H1 (cell line): Measurements from ENCODE around the gene WDFY4. TPM values are rescaled to one million over a fixed set of nuclear protein-coding genes. Genes with fewer than 3 reads are reported as not detected.

Experiments
- CTCF ChIA-PET: fragments of 300-600 bp; sonication (Branson Sonifier 250); formaldehyde crosslinking; loops from one replicate; lab custom pipeline; 2021; ENCODE audit not compliant: partially characterized antibody; lab: Charles Lee
- POLR2A ChIA-PET: fragments of 300-600 bp; sonication (Branson Sonifier 250); formaldehyde crosslinking; loops from one replicate; lab custom pipeline; 2021; ENCODE audit warnings: inconsistent platforms; ENCODE audit not compliant: partially characterized antibody; lab: Charles Lee
- DNase-seq, 2 experiments: peaks; one replicate each; pipeline versions ENCODE4 v3.0.0 to v3.0.0-alpha.2; 2010 to 2022; ENCODE audit warnings: low spot score in 2 of 2, low read depth in 1 of 2, mixed read lengths in 1 of 2
- FAIRE-seq: peaks from 2 replicates; lab custom pipeline; 2011; peaks lifted over from hg19 to GRCh38; lab: Jason Lieb, UNC
- H2AFZ ChIP-seq: 2 replicates; pipeline ENCODE4 v1.8.1; 2012; ENCODE audit warnings: low read length, inconsistent platforms
- H2AK5ac ChIP-seq: 2 replicates; pipeline ENCODE4 v1.6.1; 2013; ENCODE audit warnings: low read depth, low read length
- H2BK120ac ChIP-seq: replicated peaks from 2 replicates; pipeline ENCODE3; 2013; ENCODE audit warnings: low read depth, low read length, inconsistent platforms
- H2BK12ac ChIP-seq: 2 replicates; pipeline ENCODE4 v1.6.1; 2013; ENCODE audit warnings: low read depth, low read length
- H2BK15ac ChIP-seq: 2 replicates; pipeline ENCODE4 v1.6.1; 2013; ENCODE audit warnings: low read length
- H2BK20ac ChIP-seq: 2 replicates; pipeline ENCODE4 v1.6.1; 2013; ENCODE audit warnings: low read length
- H2BK5ac ChIP-seq: 2 replicates; pipeline ENCODE4 v1.6.1; 2013; ENCODE audit warnings: low read depth, low read length
- H3K14ac ChIP-seq: 2 replicates; pipeline ENCODE4 v1.6.1; 2013; ENCODE audit warnings: inconsistent platforms; ENCODE audit not compliant: insufficient read length
- H3K18ac ChIP-seq: 2 replicates; pipeline ENCODE4 v1.6.1; 2013; ENCODE audit warnings: low read length; ENCODE audit errors: extremely low read depth
- H3K23ac ChIP-seq: 2 replicates; pipeline ENCODE4 v1.6.1; 2013; ENCODE audit warnings: inconsistent platforms; ENCODE audit not compliant: insufficient read length
- H3K23me2 ChIP-seq: 2 replicates; pipeline ENCODE4 v1.6.1; 2013; ENCODE audit warnings: low read depth, low read length
- H3K27ac ChIP-seq: 2 replicates; pipeline ENCODE4 v1.6.1; 2011; ENCODE audit warnings: low read depth, low read length, inconsistent platforms
- H3K27me3 ChIP-seq, 4 experiments: replicated peaks in 1 of 4; 1 replicate in 1 of 4; 2 replicates in 3 of 4; pipeline versions ENCODE4 v1.6.1 to v1.8.1; 2011 to 2013; ENCODE audit warnings: low read length in 3 of 4, mild to moderate bottlenecking in 3 of 4, inconsistent platforms in 2 of 4, mixed read lengths in 2 of 4, moderate library complexity in 1 of 4; ENCODE audit not compliant: control insufficient read depth in 3 of 4, insufficient read depth in 3 of 4; ENCODE audit errors: extremely low read depth in 1 of 4
- H3K36me3 ChIP-seq, 4 experiments: 2 replicates each; pipeline versions ENCODE4 v1.6.1 to v1.8.1; 2011 to 2013; ENCODE audit warnings: mild to moderate bottlenecking in 4 of 4, low read length in 3 of 4, moderate library complexity in 2 of 4, control low read depth in 1 of 4, inconsistent platforms in 1 of 4; ENCODE audit not compliant: insufficient read depth in 4 of 4, control insufficient read depth in 2 of 4
- H3K4ac ChIP-seq: replicated peaks from 2 replicates; pipeline ENCODE3; 2013; ENCODE audit warnings: low read length, low read depth, mixed read lengths, inconsistent platforms; ENCODE audit not compliant: insufficient read length
- H3K4me1 ChIP-seq, 4 experiments: replicated peaks in 1 of 4; 1 replicate in 1 of 4; 2 replicates in 3 of 4; pipeline versions ENCODE4 v1.6.1 to v1.8.1; 2011 to 2013; ENCODE audit warnings: low read length in 3 of 4, inconsistent platforms in 2 of 4, mixed read lengths in 1 of 4; ENCODE audit not compliant: insufficient read depth in 4 of 4, control insufficient read depth in 3 of 4
- H3K4me2 ChIP-seq, 2 experiments: 2 replicates each; pipeline versions ENCODE4 v1.6.1 to v1.8.1; 2011 to 2013; ENCODE audit warnings: low read depth in 2 of 2, low read length in 2 of 2, control low read depth in 1 of 2, inconsistent platforms in 1 of 2, mild to moderate bottlenecking in 1 of 2; ENCODE audit not compliant: insufficient read depth in 1 of 2
- H3K4me3 ChIP-seq, 4 experiments: fragments of 200-600, 300-600 bp in 1 of 4; sonication (generic), shearing (Covaris generic), sonication (Bioruptor Twin) in 1 of 4; 2 replicates each; pipeline versions ENCODE4 v1.5.1 to v1.8.1; 2011 to 2016; ENCODE audit warnings: low read length in 4 of 4, low read depth in 3 of 4, control low read depth in 2 of 4, inconsistent platforms in 2 of 4, mild to moderate bottlenecking in 2 of 4, mixed read lengths in 1 of 4, moderate library complexity in 1 of 4; ENCODE audit not compliant: insufficient read depth in 2 of 4; ENCODE audit errors: extremely low read depth in 1 of 4
- H3K56ac ChIP-seq: replicated peaks from 2 replicates; pipeline ENCODE3; 2013; ENCODE audit warnings: low read depth, mild to moderate bottlenecking, mixed read lengths, low read length, inconsistent platforms; ENCODE audit not compliant: insufficient read length
- H3K79me1 ChIP-seq: 2 replicates; pipeline ENCODE4 v1.6.1; 2013; ENCODE audit warnings: low read depth, low read length, control low read depth
- H3K79me2 ChIP-seq, 2 experiments: 2 replicates each; pipeline versions ENCODE4 v1.6.1 to v1.8.1; 2012 to 2013; ENCODE audit warnings: low read length in 2 of 2, mild to moderate bottlenecking in 2 of 2, inconsistent platforms in 1 of 2; ENCODE audit not compliant: insufficient read depth in 2 of 2, control insufficient read depth in 1 of 2
- H3K9ac ChIP-seq, 4 experiments: replicated peaks in 1 of 4; 1 replicate in 1 of 4; 2 replicates in 3 of 4; pipeline versions ENCODE4 v1.6.1 to v1.8.1; 2011 to 2013; ENCODE audit warnings: low read depth in 3 of 4, low read length in 3 of 4, control low read depth in 2 of 4, mild to moderate bottlenecking in 2 of 4, moderate library complexity in 2 of 4, inconsistent platforms in 1 of 4; ENCODE audit errors: extremely low read depth in 1 of 4
- H3K9me3 ChIP-seq, 2 experiments: 2 replicates each; pipeline versions ENCODE4 v1.6.1 to v1.8.1; 2012 to 2013; ENCODE audit warnings: mild to moderate bottlenecking in 2 of 2, moderate library complexity in 2 of 2, control low read depth in 1 of 2, inconsistent platforms in 1 of 2, low read depth in 1 of 2, low read length in 1 of 2, mixed read lengths in 1 of 2; ENCODE audit not compliant: insufficient read depth in 2 of 2
- H4K20me1 ChIP-seq, 2 experiments: replicated peaks in 1 of 2; 2 replicates each; pipeline versions ENCODE3 to v1.8.1; 2011 to 2013; ENCODE audit warnings: inconsistent platforms in 2 of 2, low read length in 2 of 2, mild to moderate bottlenecking in 1 of 2; ENCODE audit not compliant: insufficient read depth in 2 of 2, control insufficient read depth in 1 of 2
- H4K5ac ChIP-seq: 2 replicates; pipeline ENCODE4 v1.6.1; 2013; ENCODE audit warnings: low read length, low read depth, mixed read lengths, inconsistent platforms; ENCODE audit not compliant: insufficient read length
- H4K8ac ChIP-seq: 2 replicates; pipeline ENCODE4 v1.8.0; 2013; ENCODE audit warnings: mild to moderate bottlenecking, moderate library complexity, low read length, inconsistent platforms; ENCODE audit not compliant: insufficient read depth; ENCODE audit errors: extremely low read depth
- H4K91ac ChIP-seq: replicated peaks from 2 replicates; pipeline ENCODE3; 2013; ENCODE audit warnings: low read length, mixed read lengths, inconsistent platforms; ENCODE audit not compliant: insufficient read length
- EP300 ChIP-seq, 2 experiments: IDR thresholded peaks; 1 replicate in 1 of 2; 2 replicates in 1 of 2; pipeline ENCODE4 v1.6.1; 2011 to 2012; ENCODE audit warnings: low read depth in 2 of 2, low read length in 2 of 2, mild to moderate bottlenecking in 2 of 2, borderline replicate concordance in 1 of 2, inconsistent platforms in 1 of 2, moderate library complexity in 1 of 2
- SAP30 ChIP-seq: fragments of 300-600 bp; sonication (generic); IDR thresholded peaks from 2 replicates; pipeline ENCODE4 v1.7.1; 2012; ENCODE audit warnings: low read length, moderate library complexity, mild to moderate bottlenecking, inconsistent platforms; ENCODE audit not compliant: insufficient read depth, insufficient replicate concordance
- ZNF274 ChIP-seq: IDR thresholded peaks from 2 replicates; pipeline ENCODE4 v1.7.0; 2012; ENCODE audit warnings: low read length, borderline replicate concordance; ENCODE audit errors: extremely low read depth
- WGBS, 2 experiments: shearing (Covaris generic) in 1 of 2; methylation state at CpG; one replicate each; pipeline versions ENCODE4 v1.1.6 to v1.1.7; 2013 to 2015; ENCODE audit warnings: low lambda C conversion rate in 2 of 2, mixed read lengths in 2 of 2, inconsistent platforms in 1 of 2, low coverage in 1 of 2, missing lambda C conversion rate in 1 of 2; ENCODE audit not compliant: insufficient replicate concordance in 2 of 2, insufficient coverage in 1 of 2, insufficient read length in 1 of 2; ENCODE audit errors: extremely low coverage in 1 of 2, missing lambda C conversion rate in 1 of 2; 5-methylcytosine and 5-hydroxymethylcytosine counted together
- polyA plus RNA-seq, 7 experiments: library from polyadenylated mRNA; depleted of rRNA in 3 of 7; stranded (reverse) in 5 of 7; unstranded in 2 of 7; fragments of >200 nt in 5 of 7; fragments of 200-250 nt in 2 of 7; gene quantifications; 1 replicate in 5 of 7; 2 replicates in 1 of 7; 4 replicates in 1 of 7; pipeline versions ENCODE4 v1.2.1 to v1.2.3, GENCODE V29; 2011 to 2013; ENCODE audit warnings: missing spikeins in 2 of 7, mixed read lengths in 2 of 7
- total RNA-seq: library from RNA; stranded (reverse); fragmentation: NEBNext Ultra II Directional; extraction: Animal tissue kit (Norgen Biotek cat#: 25700); gene quantifications from 2 replicates; pipeline ENCODE4 v1.2.1, GENCODE V29; 2021
- TF ChIP-seq, protein P1 (sequence below): IDR thresholded peaks from 2 replicates; pipeline ENCODE4 v1.6.1; 2012; ENCODE audit warnings: low read length, inconsistent platforms

Gene WDFY4
- total and polyA plus RNA-seq, 2 of the 8 experiments (the other 6 are each of a cell fraction or from before 2014, with no cell fraction given): not detected

- FAIRE-seq (no peak), DNase-seq (no peak)
- no peak overlapping the region for H2AK5ac ChIP-seq
- H3K27ac ChIP-seq: no peak overlapping the region
- no peak overlapping the region for H2AFZ ChIP-seq
- no peak overlapping the region for H2BK20ac ChIP-seq
- no peaks in the 10 kb centered on the region for H3K79me1 ChIP-seq
- ChIA-PET POLR2A (no interaction called here), CTCF (no interaction called here)
- H3K27me3 ChIP-seq: no peaks in the 10 kb centered on the region; a peak in 1 of 7 replicates
- TF ChIP-seq, protein P1, sequence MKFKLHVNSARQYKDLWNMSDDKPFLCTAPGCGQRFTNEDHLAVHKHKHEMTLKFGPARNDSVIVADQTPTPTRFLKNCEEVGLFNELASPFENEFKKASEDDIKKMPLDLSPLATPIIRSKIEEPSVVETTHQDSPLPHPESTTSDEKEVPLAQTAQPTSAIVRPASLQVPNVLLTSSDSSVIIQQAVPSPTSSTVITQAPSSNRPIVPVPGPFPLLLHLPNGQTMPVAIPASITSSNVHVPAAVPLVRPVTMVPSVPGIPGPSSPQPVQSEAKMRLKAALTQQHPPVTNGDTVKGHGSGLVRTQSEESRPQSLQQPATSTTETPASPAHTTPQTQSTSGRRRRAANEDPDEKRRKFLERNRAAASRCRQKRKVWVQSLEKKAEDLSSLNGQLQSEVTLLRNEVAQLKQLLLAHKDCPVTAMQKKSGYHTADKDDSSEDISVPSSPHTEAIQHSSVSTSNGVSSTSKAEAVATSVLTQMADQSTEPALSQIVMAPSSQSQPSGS: no peak
- TF ChIP-seq SAP30 (no peak), EP300 (IDR thresholded peaks at IDR 0.05; ENCODE audit: borderline replicate concordance in 1 of 2, low read depth in 2 of 2, low read length in 2 of 2) (no peak), ZNF274 (no peak)
- H3K9ac ChIP-seq: no peak overlapping the region
- no peaks in the 10 kb centered on the region for H3K4me1 ChIP-seq
- no peaks in the 10 kb centered on the region for H3K79me2 ChIP-seq
- H3K56ac ChIP-seq: no peak overlapping the region
- H4K8ac ChIP-seq: no peak overlapping the region
- no peak overlapping the region for H3K18ac ChIP-seq
- H3K4me3 ChIP-seq: no peak overlapping the region
- no peaks in the 10 kb centered on the region for H3K9me3 ChIP-seq
- H3K23me2 ChIP-seq: peaks cover 2% of the 10 kb centered on the region; the same call in 1 of the 2 replicates
- H2BK5ac ChIP-seq: no peak overlapping the region
- H4K5ac ChIP-seq: no peak overlapping the region
- H2BK12ac ChIP-seq: no peak overlapping the region
- no peak overlapping the region for H4K91ac ChIP-seq
- no peak overlapping the region for H2BK15ac ChIP-seq
- H4K20me1 ChIP-seq: no peaks in the 10 kb centered on the region
- H3K36me3 ChIP-seq: no peaks in the 10 kb centered on the region
- no peak overlapping the region for H3K4ac ChIP-seq
- no peak overlapping the region for H3K14ac ChIP-seq
- no peak overlapping the region for H2BK120ac ChIP-seq
- no peak overlapping the region for H3K23ac ChIP-seq
- no peak overlapping the region for H3K4me2 ChIP-seq
- WGBS, 2 experiments: 86% methylated on average over 5 of the region's 5 CpGs; no CpG with 5 or more reads in 1 of the 2 experiments
Measured at GRCh38 chr10:48798481-48799254, 114.0 kb downstream of the WDFY4 start.
